SU-DHL-6 (cell line): Measurements from ENCODE around the gene RAPGEF4.
A peak's percentile ranks its signal among the peaks of the same experiment; 100 is the strongest.
"Not testable (repeated sequence)": the region's sequence is repeated elsewhere in the genome, so short reads cannot be mapped to it uniquely, and the experiment has no call there.

Experiments used
- H2AFZ ChIP-seq: fragments of 200-600 bp; sonication (generic); 2 replicates; pipeline ENCODE4 v1.6.1; 2014; ENCODE audit warnings: low read depth, mild to moderate bottlenecking, moderate library complexity, mixed read lengths, antibody characterized with exemption, low read length; ENCODE audit not compliant: severe bottlenecking
- H3F3A ChIP-seq: fragments of 200-600 bp; shearing (Covaris generic); 2 replicates; pipeline ENCODE4 v1.6.0; 2016; ENCODE audit warnings: antibody characterized with exemption, mild to moderate bottlenecking; ENCODE audit not compliant: insufficient read depth
- H3K27ac ChIP-seq: fragments of 200-600 bp; sonication (generic); 2 replicates; pipeline ENCODE4 v1.5.1; 2016; ENCODE audit warnings: low read depth, mild to moderate bottlenecking, low read length, moderate library complexity, mixed read lengths
- H3K27me3 ChIP-seq: fragments of 200-600 bp; sonication (generic), shearing (Covaris generic); 2 replicates; pipeline ENCODE4 v1.6.0; 2014; ENCODE audit warnings: mild to moderate bottlenecking, low read length
- H3K36me3 ChIP-seq: fragments of 200-600 bp; sonication (generic); 2 replicates; pipeline ENCODE4 v1.6.1; 2014; ENCODE audit warnings: mild to moderate bottlenecking, low read length, mixed read lengths
- H3K4me2 ChIP-seq: fragments of 300-600, 200-600 bp; shearing (Covaris generic), sonication (generic); 2 replicates; pipeline ENCODE4 v1.6.0; 2014; ENCODE audit warnings: low read length, low read depth, mild to moderate bottlenecking; ENCODE audit not compliant: poor library complexity, severe bottlenecking
- H3K4me3 ChIP-seq: fragments of 200-600 bp; sonication (generic); 2 replicates; pipeline ENCODE4 v1.5.1; 2014; ENCODE audit warnings: antibody characterized with exemption, low read length, mild to moderate bottlenecking, mixed read lengths; ENCODE audit not compliant: insufficient read depth, poor library complexity, severe bottlenecking
- H3K79me2 ChIP-seq: fragments of 200-600 bp; sonication (generic); 2 replicates; pipeline ENCODE4 v1.6.1; 2014; ENCODE audit warnings: mild to moderate bottlenecking, low read length, moderate library complexity; ENCODE audit not compliant: insufficient read depth
- H3K9ac ChIP-seq: fragments of 200-600 bp; sonication (generic); 2 replicates; pipeline ENCODE4 v1.7.0; 2014; ENCODE audit warnings: mild to moderate bottlenecking, low read length
- H3K9me2 ChIP-seq: fragments of 200-600 bp; sonication (generic); replicated peaks from 2 replicates; pipeline ENCODE4 v1.6.1; 2014; ENCODE audit warnings: low read length; ENCODE audit not compliant: insufficient read depth
- H3K9me3 ChIP-seq: fragments of 200-600 bp; sonication (generic); 2 replicates; pipeline ENCODE4 v1.6.1; 2014; ENCODE audit warnings: low read length, mixed read lengths; ENCODE audit not compliant: insufficient read depth
- H4K20me1 ChIP-seq: fragments of 200-600 bp; sonication (generic); 2 replicates; pipeline ENCODE4 v1.6.1; 2014; ENCODE audit warnings: low read depth, mild to moderate bottlenecking, antibody characterized with exemption, low read length, moderate library complexity, mixed read lengths
- EZH2phosphoT487 ChIP-seq: fragments of 200-600 bp; sonication (generic), shearing (Covaris generic); conservative IDR thresholded peaks from 2 replicates; pipeline ENCODE4 v1.6.1; 2018; ENCODE audit warnings: mild to moderate bottlenecking, antibody characterized with exemption, low read length, moderate library complexity, mixed read lengths
- TF ChIP-seq, protein P1 (sequence below): fragments of 200-600 bp; sonication (generic); IDR thresholded peaks from one replicate; pipeline ENCODE4 v1.5.1; 2017; ENCODE audit warnings: antibody characterized with exemption, mild to moderate bottlenecking, low read length, moderate library complexity; ENCODE audit not compliant: insufficient read depth, poor library complexity, severe bottlenecking

RAPGEF4 gene

DNA sequence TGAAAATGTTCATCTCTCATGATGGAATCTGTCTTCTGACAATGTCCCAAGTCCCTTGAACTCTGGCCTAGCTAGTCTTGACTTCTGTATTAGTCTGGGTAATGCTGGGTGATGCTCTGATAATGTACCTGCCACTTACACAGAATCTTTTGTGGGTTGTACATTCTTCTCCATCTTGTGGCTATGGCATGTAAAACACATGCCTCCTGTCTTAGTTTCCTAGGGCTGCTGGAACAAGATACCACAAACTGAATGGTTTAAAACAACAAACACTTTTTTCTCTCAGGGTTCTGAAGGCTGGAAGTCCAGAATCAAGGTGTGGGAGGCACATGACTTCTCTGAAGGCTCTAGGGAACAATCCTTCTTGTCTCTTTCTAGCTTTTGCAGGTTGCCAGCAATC lies 57.1 kb downstream of the RAPGEF4 start:
- Histone ChIP-seq H3K4me3 (no peak overlapping the region), H3K79me2 (no peaks in the 10 kb centered on the region), H3K9me3 (no peaks in the 10 kb centered on the region), H3K9ac (no peak overlapping the region), H3K27me3 (no peaks in the 10 kb centered on the region), H4K20me1 (no peaks in the 10 kb centered on the region), H3F3A (no peaks in the 10 kb centered on the region), H2AFZ (no peak overlapping the region), H3K4me2 (no peak overlapping the region), H3K27ac (no peak overlapping the region), H3K36me3 (no peaks in the 10 kb centered on the region), H3K9me2 (no peaks in the 10 kb centered on the region)
- TF ChIP-seq, protein P1, sequence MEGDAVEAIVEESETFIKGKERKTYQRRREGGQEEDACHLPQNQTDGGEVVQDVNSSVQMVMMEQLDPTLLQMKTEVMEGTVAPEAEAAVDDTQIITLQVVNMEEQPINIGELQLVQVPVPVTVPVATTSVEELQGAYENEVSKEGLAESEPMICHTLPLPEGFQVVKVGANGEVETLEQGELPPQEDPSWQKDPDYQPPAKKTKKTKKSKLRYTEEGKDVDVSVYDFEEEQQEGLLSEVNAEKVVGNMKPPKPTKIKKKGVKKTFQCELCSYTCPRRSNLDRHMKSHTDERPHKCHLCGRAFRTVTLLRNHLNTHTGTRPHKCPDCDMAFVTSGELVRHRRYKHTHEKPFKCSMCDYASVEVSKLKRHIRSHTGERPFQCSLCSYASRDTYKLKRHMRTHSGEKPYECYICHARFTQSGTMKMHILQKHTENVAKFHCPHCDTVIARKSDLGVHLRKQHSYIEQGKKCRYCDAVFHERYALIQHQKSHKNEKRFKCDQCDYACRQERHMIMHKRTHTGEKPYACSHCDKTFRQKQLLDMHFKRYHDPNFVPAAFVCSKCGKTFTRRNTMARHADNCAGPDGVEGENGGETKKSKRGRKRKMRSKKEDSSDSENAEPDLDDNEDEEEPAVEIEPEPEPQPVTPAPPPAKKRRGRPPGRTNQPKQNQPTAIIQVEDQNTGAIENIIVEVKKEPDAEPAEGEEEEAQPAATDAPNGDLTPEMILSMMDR, result no peak

DNA sequence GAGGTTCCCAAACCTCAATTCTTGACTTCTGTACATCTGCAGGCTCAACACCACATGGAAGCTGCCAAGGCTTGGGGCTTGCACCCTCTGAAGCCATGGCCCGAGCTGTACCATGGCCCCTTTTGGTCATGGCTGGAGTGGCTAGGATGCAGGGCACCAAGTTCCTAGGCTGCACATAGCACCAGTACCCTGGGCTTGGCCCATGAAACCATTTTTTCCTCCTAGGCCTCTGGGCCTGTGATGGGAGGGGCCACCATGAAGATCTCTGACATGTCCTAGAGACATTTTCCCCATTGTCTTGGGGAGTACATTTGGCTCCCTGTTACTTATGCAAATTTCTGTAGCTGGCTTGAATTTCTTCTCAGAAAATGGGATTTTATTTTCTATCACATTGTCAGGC lies 67.7 kb downstream of the RAPGEF4 start:
- H3K27ac ChIP-seq, H3F3A ChIP-seq, H2AFZ ChIP-seq, H3K9me3 ChIP-seq, H3K4me2 ChIP-seq, H3K9me2 ChIP-seq, H4K20me1 ChIP-seq, H3K36me3 ChIP-seq, H3K27me3 ChIP-seq, H3K9ac ChIP-seq, H3K4me3 ChIP-seq, H3K79me2 ChIP-seq: not testable (repeated sequence)

DNA sequence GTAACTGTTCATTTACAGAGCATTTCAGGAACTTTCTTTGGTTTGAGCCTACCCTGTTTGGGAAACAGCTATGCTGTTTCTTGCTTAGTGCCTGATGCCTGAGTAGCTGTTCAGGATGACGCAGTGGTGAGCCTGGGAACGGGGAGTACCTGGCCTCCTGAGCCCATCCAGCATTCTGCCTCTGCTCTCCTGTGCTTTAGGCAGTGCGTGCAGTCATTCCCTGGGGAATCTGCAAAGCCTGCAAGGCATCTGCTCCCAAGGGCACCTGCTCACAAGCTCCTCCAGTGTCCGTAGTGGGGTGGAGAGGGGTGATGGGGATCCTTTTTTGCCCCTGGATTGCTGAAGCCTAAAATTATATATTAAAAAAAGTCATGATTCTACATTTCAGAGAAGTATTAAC lies 68.8 kb downstream of the RAPGEF4 start:
- Histone ChIP-seq H3K9me2 (no peaks in the 10 kb centered on the region), H3K9me3 (no peaks in the 10 kb centered on the region), H3K9ac (no peak overlapping the region), H3K27ac (no peak overlapping the region), H3K36me3 (no peaks in the 10 kb centered on the region), H3K4me3 (no peak overlapping the region), H4K20me1 (no peaks in the 10 kb centered on the region), H3K79me2 (no peaks in the 10 kb centered on the region), H3K27me3 (no peaks in the 10 kb centered on the region), H2AFZ (no peak overlapping the region), H3F3A (no peaks in the 10 kb centered on the region), H3K4me2 (no peak overlapping the region)
- TF ChIP-seq, protein P1, result no peak
- TF ChIP-seq EZH2phosphoT487, result no peak

DNA sequence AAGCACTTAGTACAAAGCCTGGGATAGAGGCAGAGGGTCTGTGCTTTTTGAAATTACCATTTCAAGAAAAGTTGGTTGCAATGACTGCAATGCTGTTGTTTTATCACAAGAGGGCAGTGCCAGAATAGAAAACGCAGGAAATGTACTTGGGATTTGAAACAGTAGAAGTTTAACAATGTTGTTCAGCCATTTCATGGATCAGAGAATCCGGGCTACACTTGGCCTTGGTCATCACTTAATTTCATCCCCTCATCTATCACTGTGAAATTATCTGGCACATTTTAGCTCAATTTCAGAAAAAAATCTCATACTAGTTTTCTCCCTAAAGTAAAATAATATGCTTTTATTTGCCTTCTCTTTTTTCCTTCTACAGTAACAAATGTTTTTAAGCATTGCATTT lies 70.8 kb downstream of the RAPGEF4 start:
- H3K4me2 ChIP-seq, result no peak overlapping the region
- H2AFZ ChIP-seq, result no peak overlapping the region
- H3K36me3 ChIP-seq, result no peaks in the 10 kb centered on the region
- H3K9me2 ChIP-seq, result no peaks in the 10 kb centered on the region
- no peaks in the 10 kb centered on the region for H3F3A ChIP-seq
- H3K27ac ChIP-seq, result no peak overlapping the region
- no peaks in the 10 kb centered on the region for H3K9me3 ChIP-seq
- no peaks in the 10 kb centered on the region for H3K79me2 ChIP-seq
- H4K20me1 ChIP-seq, result no peaks in the 10 kb centered on the region
- no peak overlapping the region for H3K9ac ChIP-seq
- H3K4me3 ChIP-seq, result no peak overlapping the region
- no peaks in the 10 kb centered on the region for H3K27me3 ChIP-seq
- no peak for TF ChIP-seq EZH2phosphoT487
- TF ChIP-seq, protein P1, result peak; percentile 75
